ENCODE data around the gene DRAP1.

Gene DRAP1

DNA sequence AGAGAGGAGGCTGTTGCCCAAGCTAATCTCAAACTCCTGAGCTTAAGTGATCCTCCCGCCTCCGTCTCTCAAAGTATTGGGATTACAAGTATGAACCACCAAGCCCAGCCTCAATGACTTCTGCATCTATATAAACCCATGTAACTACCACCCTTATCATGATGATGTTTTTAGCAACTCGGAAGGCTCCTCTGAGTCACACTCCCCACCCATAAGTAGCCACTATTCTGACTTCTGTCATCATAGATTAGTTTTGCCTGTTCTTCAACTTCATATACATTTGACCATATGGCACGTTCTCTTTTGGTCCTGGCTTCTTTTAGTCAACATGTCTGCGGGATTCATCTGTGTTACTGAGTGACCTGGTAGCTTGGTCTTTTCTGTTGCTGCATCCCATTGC, 12.6 kb upstream of the DRAP1 start:
- no peak for DNase-seq

DNA sequence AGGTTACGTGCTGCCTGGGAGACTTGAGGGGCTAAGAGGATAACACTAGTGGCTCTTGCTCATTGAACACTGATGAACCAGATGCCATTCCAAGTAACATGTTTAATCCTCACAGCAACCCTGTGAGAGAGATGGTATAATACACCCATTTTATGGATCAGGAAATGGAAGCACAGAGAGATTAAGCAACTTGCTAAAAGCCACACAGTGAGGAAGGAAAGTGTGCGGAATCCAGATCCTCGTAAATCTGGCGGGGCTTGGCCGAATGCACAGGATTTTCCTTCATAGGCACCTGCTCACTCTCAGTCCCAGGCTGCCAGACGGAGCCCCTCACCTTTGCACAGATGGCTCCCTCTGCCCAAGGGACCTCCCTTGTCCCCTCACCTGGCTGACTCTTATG, 11.3 kb upstream of the DRAP1 start:
- DNase-seq = no peak

DNA sequence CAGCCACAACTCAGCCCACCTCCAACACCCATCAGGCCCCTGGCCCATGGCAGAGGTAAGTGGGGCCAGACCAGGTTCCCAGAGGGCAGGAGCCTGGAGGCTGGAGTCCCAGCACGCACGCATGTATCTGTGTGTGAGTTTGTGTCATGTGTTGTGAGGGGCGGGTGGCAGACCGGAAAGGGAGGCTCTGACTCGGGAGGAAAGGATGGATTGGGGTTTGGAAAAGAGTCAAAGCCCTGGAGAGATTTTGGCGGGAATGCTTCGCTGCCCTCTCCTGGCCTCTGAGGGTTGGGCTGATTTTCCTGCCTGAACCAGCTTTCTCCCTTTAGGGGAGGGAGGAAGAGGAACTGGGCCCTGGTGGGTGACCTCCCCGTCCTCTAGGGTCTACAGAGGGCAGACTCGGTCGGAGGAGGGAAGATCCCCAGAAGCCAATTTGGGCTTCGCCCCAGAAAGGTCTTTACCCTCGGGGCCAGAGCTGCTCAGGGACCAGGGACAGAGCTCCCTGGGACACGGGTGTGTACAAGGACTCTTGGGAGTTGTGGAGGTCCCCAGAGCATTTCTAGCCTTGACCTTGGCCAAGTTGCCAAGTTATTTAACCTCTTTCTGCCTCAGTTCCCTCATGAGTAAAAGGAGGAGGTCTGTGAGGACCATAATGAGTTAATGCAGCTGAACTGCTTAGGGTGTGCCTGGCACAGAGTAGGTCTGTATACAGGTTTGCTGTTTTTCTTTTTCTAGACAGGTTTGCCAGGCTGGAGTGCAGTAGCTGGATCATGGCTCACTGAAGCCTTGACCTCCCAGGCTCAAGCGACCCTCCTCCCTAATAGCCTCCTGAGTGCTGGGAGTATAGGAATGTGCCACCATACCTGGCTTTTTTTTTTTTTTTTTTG, 7.3 kb upstream of the DRAP1 start:
- no peak for DNase-seq

DNA sequence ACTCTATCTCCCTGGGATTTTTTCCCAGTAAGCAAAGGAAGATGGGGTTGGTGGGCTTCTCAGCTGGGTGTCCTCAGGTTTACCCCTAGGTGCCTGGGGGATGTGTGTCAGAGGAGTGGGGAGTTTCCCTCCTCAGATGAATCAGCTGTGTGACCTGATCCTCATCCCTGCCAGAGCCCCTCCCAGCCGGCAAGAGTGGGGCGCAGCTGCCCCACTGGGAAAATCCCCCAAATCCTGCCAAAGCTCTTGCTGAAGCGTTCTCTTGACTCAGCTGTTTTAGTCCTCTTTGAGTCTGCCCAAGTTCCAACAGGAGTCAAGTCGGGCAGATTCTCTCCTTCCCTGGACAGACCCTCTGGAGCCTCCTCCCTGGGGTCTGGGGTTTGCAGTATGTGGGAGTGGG, 6.4 kb upstream of the DRAP1 start:
- no peak for DNase-seq

DNA sequence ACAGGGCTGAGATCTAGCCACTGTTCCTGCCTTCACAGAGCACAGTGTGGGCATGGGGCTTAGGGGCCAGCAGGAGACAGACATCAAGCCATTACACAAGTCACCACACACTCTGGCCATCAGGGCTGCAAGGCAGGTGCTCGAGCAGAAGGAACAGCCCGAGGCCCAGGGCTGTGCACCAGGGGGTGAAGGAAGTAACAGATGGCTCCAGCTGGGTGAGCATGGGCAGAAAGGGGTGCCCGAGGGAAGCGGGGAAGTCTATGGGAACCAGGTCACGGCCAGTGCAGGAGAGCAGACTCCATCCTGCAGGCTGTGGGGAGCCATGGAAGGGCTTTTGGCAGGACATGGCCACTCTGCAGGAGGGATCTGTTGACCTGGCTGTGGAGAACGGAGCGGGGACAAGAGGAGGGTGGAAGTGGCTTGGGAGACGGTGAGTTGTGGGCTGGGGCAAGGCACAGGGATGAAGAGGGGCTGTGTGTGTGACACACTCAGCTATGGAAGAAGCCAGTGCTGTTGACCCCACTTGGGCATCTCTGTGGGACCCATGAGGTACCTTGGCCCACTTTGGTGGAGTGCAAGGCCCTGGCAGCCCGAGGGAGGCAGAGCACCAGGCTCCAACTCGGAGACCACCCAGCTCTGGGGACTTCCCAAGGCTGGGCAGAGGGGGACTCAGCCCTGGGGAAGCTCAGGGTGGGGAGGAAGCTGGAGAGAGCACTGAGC, 4.0 kb upstream of the DRAP1 start:
- DNase-seq = no peak

DNA sequence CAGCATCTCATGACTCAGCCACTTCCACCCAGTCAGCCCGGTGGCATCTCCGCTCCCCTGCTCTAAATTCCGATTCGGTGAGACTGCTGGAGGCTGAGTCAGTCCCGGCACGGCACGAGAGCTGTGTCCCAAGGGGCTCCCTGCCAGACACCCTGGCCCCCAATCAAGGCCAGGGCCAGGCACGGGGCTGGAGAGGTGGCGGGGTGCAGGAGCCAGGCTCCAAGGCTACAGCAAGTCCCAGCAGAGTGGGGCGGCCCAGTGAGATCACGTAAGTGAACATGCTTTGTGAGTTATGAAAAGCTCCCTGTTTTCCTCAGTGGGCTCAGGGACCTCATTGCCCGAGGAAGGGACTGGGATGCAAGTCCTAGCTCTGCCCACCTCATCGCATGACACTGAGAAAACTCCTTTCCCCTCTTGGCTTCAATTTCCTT, 3.4 kb upstream of the DRAP1 start:
- no peak for DNase-seq

DNA sequence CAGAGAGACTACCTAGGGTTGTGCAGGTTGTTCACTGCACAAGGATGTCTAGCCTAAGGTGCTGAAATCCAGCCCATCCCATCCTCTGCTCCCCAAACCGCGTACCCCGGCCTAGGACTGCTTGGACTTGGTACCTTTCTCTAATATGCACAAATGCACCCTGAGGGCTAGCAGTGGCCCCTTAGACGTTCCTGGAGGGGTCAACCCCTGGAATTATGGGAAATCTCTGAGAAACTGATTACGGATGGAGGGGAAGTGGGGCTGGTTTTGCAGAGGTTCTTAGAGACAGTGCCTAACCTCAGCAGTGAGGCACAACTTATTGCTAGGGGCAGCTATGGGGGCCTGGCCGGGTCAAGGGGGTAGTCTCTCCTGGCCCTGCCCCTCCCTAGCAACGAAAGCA, 2.8 kb upstream of the DRAP1 start:
- DNase-seq = no peak

DNA sequence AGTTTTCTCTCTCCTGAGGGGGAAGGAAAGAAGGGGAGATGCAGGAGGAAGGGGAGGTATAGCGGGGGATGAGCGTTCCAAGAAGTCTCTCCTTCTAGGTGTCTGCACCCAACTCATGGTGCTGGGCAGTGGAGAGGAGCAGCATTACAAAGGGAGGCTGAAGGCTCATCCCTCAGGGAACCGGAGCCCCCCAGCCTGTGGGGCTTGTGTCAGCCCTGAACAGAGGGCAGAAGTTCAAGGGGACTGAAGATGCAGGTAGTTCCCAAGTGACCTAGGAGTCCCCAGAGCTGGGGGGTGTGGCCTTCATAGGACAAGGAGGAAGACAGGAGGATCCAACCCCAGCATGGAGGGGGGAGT, 2.2 kb upstream of the DRAP1 start:
- DNase-seq = no peak

DNA sequence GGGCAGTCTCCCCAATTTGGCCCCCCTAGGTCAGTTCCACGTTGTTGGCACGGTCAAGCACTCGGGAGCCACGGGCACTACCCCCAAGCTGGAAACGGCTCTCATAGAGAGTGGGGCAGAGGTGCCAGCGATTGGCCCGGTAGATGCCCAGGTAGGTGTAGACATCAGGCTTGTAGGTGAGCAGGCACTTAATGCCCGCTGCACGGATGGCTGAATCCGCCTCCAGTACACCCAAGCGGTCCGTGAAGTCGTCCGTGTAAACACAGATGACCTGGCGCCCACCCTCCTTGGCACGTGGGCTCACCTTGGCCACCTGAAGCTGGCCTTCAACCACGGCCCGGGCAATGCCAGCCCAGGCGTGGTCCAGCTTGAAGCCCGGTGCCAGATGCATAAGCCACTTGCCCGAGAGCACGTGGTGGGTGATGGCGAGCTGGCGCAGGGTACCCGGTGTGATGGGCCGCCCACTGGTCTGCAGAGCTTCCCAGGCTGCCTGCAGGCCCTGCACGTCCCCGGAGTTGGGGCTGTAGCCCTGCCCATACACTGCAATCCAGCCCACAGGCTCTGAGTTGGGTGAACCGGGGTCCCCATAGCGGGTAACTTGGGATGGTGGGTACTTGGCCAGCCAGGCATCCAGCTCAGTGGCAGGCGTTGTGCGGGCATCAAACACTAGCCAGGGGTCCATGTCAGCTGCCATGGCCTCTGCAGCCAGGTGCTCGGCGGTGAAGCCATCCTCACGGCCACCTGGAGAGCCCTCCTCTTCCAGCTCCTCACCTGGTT, 1.6 kb upstream of the DRAP1 start:
- DNase-seq = no peak

DNA sequence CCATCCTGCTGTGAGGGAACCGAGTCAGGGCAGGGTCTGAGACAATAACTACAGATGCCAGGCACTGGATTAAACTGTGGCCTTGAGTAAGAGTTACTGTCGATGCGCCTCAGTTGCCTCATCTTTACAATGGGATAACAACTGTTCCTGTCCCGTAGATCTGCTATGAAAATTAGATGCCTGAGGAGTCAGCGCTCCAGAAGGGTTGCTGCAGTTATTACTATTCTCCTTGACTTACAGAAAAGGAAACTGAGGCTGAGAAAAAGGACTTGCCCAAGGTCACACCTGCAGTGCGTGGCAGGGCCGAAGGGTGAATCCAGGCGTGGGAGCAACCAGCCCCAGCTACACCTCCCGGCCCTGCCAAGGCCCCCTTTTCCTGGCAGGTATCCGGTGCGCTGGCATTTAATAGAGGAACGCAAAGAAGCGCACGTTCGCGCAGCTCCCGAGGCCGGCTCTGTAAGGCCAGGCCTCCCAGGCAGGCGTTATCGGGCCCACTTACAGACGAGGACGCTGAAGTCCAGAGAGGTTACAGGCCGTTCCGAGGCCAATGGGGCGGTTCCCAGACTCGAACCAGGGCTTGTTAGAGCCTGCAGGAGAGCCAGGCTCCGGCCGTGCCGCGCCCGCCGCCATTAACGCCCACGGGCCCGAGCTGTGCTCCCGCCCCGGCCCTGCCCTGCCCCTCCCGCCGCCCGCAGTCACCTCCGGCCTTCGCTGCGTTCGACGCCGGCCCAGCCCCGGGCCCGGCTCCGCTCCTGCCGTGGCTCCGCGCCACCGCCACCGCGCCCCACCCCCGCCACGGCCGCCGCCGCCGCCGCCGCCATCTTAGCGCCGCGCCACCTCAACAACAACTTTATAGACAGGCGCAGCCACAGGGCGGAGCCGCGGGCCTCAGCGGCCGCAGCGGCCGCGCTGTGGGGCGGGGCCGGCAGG, 750 bp upstream of the DRAP1 start, which contains the start of gene C11orf68:
TSS of gene C11orf68 (minus strand) at position 852 of the 930 bp plus-strand sequence. CDS start at position 821, 31 bp downstream.
- DNase-seq = no peak

DNA sequence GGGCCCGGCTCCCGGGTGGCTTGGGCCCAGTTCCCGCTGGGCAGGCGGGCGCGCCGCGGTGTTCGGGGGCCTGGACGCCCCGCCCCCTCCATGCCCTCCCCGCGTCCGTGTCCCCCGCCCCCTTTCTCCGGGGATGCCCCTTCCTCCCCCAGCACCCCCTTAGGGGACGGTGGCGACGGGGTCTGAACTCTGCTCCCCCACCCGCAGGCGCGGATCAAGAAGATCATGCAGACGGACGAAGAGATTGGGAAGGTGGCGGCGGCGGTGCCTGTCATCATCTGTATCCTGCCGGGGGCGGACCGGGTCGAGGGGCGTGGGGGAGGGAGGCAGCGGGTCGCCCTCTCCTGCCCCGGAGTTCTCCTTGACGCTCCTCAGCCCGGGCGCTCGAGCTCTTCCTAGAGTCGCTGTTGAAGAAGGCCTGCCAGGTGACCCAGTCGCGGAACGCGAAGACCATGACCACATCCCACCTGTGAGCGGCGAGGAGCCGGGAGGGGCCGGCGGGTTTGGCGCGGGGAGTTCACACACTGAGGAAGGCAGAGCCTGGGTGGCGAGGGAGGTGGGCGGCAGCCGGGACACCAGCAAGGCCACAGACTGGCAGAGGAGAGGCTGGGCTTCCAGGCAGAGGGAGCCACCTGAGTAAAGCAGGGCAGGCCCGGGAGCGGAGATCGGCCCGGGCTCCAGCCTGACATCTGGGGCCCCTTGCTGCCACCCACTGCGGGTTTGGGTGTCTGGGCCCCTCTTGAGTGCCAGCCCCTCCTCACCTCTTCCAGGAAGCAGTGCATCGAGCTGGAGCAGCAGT, 546 bp downstream of the DRAP1 start:
- DNase-seq = peak; percentile 68

DNA sequence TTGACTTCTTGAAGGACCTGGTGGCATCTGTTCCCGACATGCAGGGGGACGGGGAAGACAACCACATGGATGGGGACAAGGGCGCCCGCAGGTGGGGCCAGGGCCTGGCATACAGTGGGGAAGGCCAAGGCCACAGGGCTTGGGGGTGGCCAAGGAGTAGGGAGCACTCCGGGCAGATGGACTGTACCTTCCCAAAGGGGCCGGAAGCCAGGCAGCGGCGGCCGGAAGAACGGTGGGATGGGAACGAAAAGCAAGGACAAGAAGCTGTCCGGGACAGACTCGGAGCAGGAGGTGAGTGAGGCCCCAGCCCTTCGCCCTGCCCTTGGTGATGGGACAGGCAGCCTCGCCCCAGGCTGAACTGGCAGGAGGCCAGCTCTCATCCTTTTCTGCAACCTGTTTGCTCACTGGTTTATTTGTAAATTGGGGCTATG, 1.2 kb downstream of the DRAP1 start:
- no peak for DNase-seq

DNA sequence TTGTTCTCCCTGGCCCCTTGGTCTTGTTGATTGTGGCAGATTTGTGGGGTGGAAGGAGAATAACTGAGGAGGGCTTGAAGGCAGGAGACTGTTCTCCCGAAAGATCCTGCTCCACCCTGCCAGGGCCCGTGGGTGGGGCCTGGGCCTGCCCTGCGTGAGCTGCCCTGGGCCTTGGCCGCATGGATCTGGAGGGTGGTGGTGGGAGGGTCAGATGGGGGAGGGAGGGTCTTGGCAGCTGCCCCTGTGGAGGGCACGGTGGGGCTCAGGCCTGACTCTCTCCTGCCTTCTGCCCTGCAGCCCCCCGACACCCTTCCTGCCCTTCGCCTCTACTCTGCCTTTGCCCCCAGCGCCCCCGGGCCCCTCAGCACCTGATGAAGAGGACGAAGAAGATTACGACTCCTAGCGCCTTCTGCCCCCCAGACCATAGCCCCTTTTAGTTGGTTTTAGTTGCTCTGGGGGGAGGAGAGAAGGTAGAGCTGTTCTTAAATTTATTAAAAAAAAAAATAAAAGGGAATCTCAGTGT, 1.9 kb downstream of the DRAP1 start:
- DNase-seq = no peak

DNA sequence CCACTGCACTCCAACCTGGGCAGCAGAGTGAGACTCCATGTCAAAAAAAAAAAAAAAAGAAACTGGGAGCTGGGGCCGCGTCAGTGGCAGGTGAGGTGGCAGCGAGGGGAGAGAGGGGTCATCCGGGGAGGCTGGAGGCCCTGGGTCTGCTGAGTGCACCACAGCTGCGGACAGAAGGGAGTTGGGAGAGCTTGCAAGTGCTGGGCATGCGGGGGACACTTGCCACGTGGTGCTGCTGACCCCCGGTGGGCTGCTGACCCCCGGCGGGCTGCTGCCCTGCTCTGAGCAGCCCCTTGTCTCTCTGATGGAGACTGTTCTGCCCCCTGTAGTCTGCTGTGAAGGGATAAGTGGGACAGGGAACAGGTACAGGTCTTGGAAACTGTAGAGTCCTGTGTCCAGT, 2.6 kb downstream of the DRAP1 start:
- DNase-seq = no peak

DNA sequence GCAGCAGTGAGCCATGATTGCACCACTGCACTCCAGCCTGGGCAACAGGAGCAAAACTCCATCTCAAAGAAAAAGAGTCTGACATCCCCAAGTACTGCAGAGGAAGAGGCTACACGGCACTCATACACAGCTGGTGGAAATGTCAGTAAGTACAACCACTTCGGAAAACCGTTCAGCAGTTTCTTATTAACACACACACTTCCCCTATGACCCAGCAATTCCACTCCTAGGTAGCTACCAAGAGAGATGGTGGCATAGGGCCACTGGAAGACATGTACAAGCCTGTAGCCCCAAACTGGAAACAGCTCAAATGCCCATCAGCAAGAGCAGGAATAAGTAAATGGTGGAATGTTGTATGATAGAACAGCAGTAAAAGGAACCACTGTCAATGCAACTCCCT, 3.3 kb downstream of the DRAP1 start:
- DNase-seq = no peak

DNA sequence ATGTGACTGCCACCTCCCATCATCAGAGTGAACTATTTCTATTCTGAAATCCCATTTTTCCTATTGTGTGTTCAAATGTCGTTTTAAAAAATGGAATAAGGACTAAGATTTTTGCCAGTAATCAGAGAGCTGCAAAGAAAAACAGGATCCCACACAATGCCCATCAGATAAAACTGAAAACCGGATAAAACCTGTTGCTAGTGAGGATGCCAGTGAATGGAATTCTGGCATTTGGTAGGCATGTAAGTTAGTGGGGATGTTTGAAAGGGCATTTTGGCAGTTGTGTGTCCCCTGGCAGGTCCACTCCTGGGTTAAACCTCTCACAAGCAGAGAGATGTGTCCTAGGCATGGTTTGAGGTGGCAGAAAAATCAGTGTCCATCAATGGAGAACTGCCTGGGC, 6.2 kb downstream of the DRAP1 start:
- no peak for DNase-seq

DNA sequence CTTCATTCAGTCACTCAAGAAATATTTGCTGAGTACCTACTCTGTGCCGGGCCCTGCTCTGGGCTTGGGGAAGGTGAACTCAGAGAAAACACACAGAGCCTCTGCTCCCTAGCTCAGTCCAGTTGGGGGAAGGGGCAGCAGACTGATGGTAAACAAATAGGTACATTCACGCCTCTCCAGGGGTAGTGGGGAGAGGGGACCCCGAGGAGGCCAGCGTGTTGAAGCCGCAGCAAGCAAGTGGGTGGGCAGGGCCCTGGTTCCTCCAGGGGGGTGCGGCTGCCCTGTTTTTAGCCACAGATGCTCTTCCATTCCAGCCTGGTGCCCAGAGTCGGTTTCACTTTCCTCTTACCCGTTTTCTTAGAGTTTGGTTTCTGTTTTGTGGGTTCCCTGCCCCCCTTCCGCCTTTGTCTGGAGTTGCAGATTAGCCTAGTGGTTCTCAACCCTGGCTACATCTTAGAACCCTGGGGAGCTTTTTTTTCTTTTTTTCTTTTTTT, 8.7 kb downstream of the DRAP1 start:
- DNase-seq = peak; percentile 80

DNA sequence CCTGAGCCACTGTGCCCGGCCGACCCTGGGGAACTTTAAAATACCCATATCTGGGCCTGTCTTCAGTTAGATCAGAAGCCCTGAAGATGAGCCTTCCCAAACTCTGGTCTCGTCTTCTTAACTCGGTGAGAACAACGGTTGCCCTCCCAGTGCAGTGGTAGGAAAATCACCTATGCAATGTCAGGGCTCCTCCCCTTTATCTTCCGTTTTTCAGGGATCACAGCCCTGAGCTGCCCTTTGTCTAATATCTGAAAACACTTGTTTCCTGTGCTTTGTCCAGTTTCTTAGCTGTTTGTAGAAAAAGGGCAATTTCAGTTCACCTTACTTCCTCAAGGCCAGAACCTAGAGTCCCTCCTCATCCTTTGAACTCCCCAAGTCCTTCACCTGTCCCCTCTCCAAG, 9.4 kb downstream of the DRAP1 start:
- DNase-seq = no peak

DNA sequence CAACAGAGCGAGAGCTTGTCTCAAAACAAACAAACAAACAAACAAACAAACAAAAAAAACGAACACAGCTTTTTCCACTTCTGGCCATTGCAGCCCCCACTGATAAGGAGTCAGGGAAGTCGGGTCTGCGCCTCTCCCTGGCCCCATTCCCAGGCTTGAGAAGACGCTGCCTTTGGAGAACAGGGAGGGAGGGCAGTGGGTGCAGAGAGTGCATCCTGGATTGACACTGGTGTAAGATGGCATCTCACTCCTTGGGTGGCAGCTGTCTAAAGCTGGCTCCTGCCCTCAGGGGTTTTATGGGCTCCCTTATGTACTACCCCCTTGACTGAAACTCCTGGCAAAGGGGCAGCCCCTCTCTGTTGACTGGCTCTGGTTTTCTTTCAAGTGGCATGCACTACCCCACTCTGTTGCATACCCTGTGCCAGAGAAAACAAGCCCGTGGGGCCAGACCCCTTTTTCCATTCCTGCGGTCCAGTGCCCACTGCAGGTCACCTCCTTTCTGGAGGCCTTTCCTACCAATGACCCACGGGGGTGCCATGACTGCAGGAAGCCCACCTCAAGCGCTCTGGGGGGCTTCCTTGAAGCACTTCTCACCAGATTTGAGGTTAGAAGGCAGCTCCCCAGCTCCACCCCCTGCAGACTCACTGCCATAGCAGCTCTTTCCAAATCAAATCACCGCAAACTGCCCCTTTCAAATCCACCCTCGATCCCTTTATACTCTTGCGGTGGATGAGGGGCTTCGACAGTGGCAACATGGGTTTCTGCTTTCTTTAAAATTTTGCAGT, 12.7 kb downstream of the DRAP1 start:
- DNase-seq = no peak

DNA sequence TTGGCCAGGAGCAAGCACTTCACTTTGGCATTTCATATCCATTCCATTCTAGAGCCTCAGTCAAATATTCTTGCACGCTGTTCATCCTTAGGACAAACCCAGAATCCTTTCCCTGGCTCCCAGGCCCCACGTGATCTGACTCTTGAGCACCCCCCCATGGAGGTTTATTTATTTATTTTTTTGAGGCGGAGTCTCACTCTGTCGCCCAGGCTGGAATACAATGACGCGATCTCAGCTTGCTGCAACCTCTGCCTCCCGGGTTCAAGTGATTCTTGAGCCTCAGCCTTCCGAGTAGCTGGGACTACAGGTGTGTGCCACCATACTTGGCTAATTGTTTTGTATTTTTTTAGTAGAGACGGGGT, 13.3 kb downstream of the DRAP1 start:
- no peak for DNase-seq

Data from stimulated activated CD8-positive, alpha-beta memory T cell treated with anti-CD3 and anti-CD28 coated beads, Interleukin-4, amount 100 ng/mL, for 48 hours (primary cell).